GM21367 (cell line): ENCODE data around the gene C11orf16.
"Not testable (repeated sequence)": the region's sequence is repeated elsewhere in the genome, so short reads cannot be mapped to it uniquely, and the experiment has no call there.

Source experiments
- ATAC-seq: cut with Tn5 transposase; IDR thresholded peaks from one replicate; pipeline ENCODE4 v1.9.1; 2021; ENCODE audit not compliant: unreplicated experiment

Gene C11orf16

DNA sequence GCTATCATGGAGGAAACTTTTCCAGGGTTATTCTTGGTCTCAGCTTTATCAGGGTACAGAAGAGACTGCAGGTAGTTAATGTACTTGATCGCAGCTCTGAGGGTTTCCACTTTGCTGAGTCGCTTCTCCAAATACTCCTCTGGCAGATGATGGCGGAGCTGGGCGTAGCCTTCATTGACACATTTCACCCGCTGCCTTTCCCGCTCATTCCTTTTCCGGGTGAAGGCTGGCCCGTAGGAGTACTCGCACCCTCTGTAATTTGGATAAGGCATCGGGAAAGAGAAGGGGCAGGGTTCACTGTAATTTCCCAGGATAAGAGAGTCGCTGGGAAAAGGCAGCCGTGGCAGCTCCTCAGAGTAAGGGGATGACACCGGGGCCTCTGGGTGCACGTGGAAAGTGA lies 4.9 kb upstream of the C11orf16 start:
- no peak for ATAC-seq

DNA sequence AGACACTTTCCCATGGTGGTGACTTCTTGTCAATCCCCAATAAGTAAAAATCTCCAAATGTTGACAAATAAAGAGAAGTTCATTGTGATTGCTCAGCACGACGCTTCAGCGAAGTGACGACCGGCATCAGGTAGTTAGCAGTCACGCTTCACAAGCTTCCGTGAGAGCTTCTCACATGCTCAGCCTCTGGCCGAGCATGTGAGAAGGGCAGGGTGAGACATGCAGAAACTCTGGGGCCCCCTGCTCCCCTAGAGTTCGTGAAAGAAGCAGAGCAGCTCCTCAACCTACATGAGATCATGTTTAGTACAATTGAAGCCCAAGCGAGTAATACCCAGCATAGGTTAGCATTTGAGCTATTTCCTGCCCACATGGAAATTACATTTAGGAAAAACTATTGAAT lies 4.4 kb upstream of the C11orf16 start:
- no peak for ATAC-seq

DNA sequence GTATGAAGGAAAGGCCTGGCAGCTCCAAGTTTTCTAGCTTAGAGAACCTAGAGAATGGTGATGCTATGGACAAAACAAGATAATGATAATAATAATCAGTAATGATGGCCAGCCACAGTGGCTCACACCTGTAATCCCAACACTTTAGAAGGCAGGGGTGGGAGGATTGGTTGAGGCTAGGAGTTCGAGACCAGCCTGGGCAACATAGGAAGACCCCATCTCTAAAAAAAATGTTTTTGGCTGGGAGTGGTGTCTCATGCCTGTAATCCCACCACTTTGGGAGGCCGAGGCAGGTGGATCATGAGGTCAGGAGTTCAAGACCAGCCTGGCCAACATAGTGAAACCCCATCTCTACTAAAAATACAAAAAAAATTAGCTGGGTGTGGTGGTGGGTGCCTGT lies 3.0 kb upstream of the C11orf16 start:
- not testable (repeated sequence) for ATAC-seq

DNA sequence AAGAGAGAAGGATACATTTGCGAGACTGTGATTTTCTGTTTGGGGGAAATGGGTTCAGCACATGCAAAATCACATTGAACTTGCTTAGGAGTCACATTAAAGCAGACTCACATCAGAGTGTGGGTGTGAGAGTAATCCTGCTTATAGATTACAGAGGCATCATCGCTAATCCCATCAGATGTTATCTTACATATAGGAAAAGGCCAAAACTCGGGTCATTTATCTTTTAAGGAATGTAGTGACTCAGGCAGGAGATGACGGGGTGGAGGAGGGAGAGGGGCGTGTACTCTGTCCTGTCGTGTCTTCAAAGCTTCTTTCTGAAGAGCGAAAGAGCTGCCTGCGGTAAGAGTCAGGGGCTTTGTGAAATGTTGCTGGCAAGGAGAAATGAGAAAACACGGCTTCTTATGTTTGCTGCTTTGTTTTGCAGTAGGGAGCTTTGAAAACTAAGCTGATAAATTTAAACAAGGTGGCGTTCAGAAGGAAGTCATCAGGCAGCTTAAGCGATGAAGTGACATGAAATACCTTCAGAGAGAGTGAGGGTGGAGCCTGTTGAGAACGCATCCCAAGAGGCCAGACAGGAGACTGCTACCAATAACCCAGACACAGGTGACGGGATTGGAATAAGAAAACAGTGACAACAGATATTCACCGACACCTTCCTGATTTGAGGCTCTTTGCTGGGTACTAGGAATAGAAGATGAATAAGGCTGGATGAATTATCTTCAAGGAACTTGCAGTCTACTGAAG lies 2.2 kb upstream of the C11orf16 start:
- ATAC-seq, result no peak

DNA sequence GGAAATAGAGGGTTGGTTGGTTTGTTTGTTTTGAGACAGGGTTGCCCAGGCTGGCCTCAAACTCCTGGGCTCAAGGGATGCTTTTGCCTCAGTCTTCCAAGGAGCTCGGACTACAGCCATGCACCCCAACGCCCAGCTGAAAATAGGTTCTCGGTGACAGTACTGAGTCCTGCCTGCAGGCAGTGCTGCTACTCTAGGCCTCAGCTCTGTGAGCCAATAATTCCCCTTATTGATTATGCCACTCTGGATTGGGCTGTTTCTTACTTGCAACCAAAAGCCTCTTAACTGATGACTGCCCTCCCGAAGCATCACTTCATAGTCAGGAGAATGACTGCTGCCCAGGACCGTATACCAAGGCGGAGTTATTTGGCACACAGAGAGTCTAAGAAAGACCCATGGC lies 1.2 kb upstream of the C11orf16 start:
- no peak for ATAC-seq

DNA sequence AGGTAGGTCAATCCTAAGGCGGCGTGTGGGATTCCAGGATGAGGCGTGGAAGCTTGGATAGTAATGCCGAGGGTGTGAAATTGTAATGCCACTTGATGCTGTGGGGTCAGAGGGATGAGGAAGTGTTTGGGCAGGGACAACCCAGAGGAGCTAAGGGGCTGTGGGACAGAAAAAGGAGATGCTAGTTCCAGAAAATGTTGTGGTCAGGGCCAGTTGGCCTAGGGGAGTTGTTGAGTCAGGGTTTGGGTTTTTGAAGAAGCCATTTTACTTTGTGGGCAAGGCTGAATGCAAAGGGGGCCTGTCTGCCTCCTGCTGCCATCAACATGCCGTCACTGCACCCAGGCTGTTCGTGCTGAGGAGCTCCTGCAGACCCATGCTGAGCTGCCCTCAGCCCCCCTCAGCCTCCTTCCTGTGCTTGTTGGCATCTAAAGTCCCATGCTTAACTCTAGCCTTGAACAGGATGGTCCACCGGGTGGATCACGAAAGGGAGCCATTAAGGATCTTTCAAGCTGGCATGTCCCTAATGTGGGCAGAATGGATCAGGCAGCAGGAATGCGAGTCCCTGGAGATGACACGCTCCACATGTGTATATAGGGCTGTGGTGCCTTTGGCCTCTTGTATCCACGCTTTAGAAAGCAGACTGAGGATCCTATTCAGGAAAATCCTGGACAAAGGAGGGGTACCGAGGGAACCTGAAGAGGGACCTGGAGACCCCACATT lies 2.1 kb downstream of the C11orf16 start:
- no peak for ATAC-seq

DNA sequence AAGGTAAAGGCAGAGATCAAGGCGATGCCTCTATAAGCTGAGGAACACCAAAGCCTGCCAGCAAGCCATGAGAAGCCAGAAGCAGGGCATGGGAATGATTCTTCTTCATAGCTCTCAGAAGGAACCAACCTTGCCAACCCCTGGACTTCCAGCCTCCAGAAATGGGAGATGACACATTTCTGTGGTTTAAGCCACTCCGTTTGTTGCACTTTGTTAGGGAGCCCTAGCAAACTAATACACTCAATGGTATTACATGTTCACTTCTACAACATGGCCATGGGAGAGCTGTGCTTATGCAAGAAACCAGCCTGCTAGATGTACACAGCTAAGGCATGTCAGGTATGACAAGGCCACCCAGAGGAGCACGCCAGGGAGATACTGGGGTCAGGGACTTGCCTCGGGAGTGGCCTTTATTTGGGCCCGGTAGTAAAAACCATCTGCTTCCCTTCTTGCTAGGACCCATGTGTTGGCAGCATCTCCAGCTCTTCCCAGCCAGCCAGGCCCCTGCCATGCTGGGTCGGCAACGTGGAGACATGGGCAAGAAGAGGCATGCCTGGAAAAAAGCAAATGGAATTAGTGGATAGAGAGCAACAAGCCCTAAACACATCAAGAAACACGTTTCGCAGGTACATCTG lies 3.6 kb downstream of the C11orf16 start:
- ATAC-seq, result no peak

DNA sequence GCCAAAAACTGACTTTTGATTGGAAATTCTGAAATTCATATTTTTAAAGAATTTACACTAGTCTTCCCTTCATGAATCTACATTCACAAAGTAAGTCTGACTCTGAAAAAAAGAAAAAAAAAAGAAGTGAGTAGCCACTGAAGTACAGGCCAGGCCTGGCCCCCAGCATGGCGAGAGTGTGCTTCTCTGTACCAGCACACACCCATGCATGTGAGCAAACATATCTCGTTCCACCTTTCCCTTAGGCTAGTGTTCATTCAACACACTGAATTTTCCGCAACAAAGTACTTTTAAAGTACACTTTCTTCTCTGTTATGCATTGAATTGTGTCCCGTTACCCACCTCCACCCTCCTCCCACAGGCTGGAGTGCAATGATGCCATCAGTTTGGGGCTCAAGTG lies 4.5 kb downstream of the C11orf16 start:
- ATAC-seq, result no peak

DNA sequence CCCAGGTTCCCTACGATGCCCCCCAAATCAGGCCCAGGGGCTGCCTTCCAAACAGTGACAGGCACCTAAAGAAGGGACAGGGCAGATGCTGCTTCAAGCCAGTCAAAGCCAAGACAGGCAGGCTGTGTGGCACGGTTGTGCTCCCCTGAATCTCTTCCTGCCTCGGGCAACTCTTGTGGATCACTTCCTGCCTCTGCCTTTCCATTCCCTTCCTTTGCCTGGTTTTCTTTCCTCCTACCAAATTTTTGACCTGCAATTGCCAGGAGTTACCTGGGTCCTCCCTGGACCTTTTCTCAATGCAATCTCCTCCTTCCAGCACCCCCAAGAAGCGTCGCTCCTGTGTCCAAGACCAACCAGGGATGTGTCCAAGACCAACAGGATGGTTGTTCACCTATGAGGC lies 5.5 kb downstream of the C11orf16 start:
- no peak for ATAC-seq

DNA sequence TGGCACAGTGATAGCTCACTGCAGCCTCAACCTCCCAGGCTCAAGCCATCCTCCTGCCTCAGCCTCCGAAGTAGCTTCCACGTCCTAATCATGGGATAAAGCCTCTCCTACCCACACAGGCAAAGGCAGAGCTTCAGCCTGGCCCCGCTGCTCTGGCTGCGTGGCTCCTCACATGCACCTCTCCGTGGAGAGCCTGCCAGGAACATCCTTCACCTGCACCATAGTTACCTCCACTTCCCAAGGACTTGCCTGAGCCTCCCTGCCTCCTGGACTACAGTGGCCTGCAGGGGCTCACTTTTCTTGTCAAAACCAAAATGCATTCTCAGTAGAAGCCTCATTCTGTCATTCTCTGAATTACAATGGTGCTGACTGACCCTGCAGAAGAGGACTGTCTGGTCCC lies 6.5 kb downstream of the C11orf16 start:
- no peak for ATAC-seq

DNA sequence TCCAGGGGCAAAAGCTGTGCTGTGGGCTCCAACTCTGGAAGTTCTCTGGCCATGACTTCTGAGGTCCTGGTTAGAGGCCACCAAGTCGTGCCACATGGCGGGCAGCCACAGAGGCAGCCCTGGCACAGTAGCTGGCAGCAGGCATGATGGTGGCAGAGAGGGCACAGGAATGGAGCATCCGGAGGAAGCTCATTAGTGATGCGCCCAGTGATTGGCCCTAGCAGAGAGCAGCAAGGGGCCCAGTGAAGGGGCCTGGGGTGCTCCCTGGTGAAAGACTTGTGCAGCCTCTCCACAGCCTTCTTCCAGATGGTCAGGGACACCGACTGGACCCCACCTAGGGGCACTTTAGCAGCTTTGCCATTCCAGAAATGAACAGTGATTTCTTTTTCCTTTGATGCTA lies 7.0 kb downstream of the C11orf16 start:
- no peak for ATAC-seq

DNA sequence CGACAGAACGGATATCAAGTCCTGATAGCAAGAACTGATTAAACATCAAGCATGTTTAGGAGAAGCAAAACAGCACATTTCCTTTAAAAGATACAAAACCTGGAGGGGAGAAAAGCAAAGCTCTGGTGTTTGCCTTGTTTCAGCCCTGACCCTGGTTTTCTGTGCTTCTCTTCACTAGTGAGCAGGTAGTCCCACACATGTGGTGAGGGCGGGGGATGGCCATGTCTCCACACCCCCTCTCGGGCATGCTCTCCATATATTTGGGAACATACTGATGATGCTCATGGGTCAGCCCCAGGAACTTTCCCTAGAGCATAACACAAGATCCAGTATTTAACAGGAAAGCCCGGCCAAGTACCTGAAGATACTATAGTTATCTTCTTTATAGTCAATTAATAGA lies 10.1 kb downstream of the C11orf16 start:
- no peak for ATAC-seq

DNA sequence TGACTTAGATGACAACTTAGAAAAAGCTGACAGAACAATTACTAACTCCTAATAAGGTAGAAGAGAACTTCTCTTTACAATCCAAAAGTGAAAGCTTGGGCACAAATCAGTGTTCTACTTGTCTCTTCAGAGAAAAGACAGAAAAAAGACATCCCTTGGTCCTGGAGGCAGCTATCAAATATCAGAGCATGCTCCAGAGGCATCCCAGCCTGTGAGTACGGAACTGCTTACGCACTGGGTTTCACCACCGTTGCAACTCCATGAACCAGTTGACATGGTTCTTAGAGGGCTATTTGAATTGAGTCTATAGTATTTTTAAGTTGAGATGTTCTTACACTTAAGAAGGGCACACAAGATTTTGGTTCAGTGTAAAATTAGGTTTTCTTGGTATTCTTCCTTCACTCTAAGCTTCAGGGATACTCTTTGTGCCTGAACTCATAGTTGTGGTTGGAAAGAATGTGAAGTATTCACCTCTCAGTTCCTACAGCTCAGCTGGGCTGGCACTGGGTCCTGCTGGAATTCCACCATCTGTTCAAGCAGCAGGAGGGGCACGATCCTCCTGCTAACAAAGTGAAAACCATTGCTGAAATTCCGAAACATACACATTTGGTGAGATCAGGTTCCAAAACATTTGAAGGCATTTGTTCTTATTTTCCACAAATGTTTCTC lies 15.5 kb downstream of the C11orf16 start:
- ATAC-seq, result no peak

DNA sequence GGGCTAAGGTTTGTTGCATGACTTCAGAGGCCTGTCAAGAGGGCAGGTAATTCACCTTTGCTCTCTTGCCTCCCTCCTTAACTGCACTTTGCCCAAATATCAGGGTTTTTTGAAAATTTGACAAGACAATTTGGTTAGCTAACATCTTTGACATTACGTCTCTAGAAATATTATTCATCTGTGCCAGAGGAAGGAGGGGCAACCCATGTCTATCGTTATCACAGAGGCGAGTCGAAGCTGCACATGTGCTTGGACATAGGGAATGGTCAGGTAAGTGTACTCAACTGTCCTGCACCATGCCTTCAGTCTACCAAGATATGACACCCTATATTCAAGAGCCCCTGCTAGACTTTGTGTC lies 18.1 kb downstream of the C11orf16 start:
- no peak for ATAC-seq

DNA sequence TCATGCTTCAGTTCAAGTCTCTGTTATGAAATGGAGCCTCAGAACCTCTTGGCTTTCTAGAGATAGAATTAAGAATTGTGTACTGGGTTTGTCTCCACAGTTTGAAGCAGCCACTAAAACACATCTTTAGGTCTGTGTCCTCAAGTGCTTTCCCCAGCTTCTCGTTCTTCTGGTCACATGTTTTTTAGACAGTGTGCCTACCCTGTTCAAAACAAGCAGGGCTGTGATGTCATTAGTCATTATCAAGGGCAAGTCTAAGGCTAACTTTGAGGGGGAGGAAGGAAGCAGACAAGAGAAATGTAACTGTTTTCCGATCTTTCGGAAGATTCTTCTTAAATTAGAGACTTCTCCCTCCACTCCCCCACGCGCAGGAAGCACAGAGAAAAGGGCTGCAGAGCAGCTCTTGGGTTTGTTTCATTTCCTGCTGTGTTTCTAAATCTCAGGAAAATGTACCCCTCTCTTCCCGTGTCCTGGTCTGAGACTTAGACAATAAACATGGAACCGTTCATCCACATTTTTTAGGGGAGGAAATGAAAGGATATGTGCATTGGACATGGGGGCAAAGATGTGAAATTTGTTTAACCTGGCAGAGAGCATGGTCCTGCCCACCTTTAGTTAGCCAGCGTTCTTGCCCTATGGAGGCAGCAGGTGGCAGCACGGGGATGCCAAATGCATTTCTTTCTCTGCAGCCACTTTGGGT lies 18.6 kb downstream of the C11orf16 start:
- ATAC-seq, result no peak

DNA sequence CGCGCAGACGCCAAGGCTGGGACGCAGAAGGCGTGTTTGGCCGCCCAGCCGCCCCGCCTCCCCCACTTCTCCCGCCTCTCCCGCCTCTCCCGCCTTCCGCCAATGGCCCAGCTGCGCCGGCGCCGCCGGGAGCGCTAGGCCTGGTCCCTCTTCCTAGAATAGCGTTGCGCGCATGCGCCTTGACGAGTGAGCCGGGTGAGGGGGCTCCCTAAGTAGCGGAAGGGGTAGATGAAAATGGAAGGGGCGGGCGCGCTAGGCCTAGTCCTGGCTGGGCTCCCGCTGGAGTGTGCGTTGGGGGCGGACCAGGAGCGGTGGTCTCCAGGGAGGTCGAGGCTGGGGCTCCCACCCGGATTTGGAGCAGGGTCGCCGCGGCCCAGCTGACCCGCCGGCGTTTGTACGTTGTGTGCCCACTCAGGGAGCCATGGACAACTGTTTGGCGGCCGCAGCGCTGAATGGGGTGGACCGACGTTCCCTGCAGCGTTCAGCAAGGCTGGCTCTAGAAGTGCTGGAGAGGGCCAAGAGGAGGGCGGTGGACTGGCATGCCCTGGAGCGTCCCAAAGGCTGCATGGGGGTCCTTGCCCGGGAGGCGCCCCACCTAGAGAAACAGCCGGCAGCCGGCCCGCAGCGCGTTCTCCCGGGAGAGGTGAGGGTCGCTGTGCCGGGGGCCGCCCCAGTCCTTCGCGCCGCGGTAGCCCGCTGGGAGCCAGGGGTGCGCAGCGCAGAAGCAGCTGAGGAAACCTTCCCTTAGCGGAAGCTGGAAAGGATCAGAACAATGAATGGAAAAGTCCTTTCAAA lies 21.5 kb downstream of the C11orf16 start, which contains the start of gene AKIP1:
Gene AKIP1, plus strand, starts transcription at position 161 of the 795 bp plus-strand sequence. Its CDS starts 261 bp downstream, at position 422.
- peak; percentile 55 for ATAC-seq

DNA sequence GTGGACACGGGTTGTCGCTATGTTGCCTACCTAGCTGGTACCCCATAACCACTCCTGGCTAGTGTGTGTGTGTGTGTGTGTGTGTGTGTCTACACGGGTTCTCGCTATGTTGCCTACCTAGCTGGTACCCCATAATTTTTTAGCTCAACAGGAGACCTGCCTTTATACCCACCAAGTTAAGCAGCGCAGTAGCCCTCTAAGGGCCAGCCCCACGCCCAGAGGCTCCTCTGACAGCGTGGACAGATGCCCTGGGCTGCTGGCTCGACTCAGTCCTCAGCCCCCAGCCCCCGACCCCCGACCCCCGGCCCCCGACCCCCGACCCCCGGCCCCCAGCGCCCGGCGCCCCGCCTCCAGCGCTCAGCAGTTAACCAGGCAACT lies 22.1 kb downstream of the C11orf16 start:
- peak; percentile 5 for ATAC-seq

DNA sequence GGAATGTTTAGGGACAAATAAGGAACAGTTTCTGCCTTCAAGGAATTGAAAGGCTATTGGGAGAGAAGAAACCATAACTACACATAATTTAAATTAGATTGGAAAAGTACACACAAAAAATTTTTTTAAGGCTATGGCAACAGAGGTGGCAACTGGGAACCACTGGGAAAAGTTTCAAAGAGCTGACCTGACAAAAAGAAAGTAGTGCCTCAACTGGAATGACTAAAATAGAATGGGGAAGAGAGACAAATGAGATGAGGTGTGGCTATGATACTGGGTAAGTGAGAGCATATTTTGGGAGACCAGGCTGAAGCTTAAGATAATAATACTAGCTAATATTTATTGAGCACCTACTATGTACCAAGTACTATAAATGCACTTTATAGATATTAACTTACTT lies 24.6 kb downstream of the C11orf16 start:
- ATAC-seq, result no peak

DNA sequence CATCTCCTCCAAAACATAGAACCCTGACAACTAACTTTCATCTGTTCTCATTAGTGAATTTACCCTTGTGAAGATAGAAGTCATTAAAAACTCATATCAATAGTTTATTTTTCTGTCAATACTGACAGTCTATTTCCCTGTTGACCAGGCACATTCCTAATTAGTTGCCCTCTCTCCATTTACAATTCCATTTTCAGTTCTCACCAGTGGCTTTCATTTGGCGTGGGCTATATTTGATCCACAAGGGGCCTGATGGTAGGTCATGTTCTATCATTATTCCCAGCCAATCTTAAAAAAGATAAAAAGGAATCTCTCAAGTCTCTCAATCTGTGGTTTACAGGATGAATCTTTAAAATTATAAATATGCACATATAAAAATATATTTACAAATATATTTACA lies 25.6 kb downstream of the C11orf16 start:
- ATAC-seq, result no peak

DNA sequence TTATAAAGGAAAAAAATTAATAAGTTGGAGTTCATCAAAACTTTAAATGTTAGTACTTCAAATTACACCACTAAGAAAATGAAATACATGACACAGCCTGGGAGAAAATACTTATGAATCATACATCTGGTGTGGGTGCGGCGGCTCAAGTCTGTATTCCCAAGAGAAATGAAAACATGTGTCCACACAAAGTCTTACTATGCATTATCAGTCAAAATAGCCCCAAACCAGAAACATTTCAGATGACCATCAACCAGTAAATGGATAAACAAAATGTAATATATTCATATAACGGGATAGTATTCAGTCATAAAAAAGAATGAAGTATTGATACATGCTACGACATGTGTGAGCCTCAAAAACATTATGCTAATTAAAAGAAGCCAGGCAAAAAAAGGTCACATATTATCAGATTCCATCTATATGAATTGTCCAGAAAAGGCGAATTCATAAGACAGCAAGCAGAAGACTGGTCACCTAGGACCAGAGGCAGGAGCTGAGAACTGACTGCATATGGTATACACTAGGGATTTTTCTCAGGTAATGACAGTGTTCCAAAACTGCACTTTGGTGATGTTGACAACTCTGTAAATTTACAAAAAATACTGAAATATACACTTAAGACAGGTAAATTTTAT lies 27.1 kb downstream of the C11orf16 start:
- no peak for ATAC-seq
